Fibroblast of lung (primary cell): Measurements from ENCODE around the gene PARP8.

Experiments
- EZH2 ChIP-seq: IDR thresholded peaks from 2 replicates; pipeline ENCODE4 v1.5.1; 2012; ENCODE audit warnings: low read length, control low read depth, mild to moderate bottlenecking; ENCODE audit errors: missing control alignments
- TF ChIP-seq, protein P1 (sequence below), 2 donors: IDR thresholded peaks in 1 of 2; conservative IDR thresholded peaks in 1 of 2; 1 replicate in 1 of 2; 2 replicates in 1 of 2; pipeline ENCODE4 v1.5.1; 2011 to 2012; ENCODE audit warnings: low read length in 2 of 2, control low read depth in 1 of 2, inconsistent platforms in 1 of 2, low read depth in 1 of 2, mild to moderate bottlenecking in 1 of 2

DNA sequence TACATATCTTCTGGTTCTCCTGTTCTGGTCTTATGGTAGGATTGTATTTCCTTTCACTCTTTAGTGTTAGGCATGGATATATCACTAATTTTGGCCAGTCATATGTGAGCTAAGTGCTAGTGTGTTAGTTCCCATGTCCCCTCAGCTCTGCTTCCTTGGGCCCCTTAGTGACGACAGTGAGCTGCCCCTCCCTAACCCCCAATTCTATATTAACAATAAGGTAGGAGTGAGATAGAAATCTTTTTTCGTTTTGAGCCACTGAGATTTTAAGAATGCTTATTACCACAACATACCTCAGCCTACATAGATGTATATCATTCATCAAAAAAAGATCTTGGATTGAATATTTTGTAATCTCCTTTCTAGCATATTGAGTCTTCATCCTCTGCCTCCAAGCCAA lies 100.5 kb downstream of the PARP8 start:
- TF ChIP-seq, protein P1, sequence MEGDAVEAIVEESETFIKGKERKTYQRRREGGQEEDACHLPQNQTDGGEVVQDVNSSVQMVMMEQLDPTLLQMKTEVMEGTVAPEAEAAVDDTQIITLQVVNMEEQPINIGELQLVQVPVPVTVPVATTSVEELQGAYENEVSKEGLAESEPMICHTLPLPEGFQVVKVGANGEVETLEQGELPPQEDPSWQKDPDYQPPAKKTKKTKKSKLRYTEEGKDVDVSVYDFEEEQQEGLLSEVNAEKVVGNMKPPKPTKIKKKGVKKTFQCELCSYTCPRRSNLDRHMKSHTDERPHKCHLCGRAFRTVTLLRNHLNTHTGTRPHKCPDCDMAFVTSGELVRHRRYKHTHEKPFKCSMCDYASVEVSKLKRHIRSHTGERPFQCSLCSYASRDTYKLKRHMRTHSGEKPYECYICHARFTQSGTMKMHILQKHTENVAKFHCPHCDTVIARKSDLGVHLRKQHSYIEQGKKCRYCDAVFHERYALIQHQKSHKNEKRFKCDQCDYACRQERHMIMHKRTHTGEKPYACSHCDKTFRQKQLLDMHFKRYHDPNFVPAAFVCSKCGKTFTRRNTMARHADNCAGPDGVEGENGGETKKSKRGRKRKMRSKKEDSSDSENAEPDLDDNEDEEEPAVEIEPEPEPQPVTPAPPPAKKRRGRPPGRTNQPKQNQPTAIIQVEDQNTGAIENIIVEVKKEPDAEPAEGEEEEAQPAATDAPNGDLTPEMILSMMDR (conservative IDR thresholded peaks at IDR 0.05 in 1 of 2, IDR thresholded peaks at IDR 0.05 in 1 of 2; ENCODE audit: low read depth in 1 of 2, low read length in 2 of 2): no peak
- TF ChIP-seq EZH2: no peak
